SK-N-MC (cell line): ENCODE results near the gene TLR3.

Experiments
- DNase-seq: peaks from one replicate; pipeline ENCODE4 v3.0.0-alpha.2; 2011; ENCODE audit warnings: low read depth, low spot score
- H3K27ac ChIP-seq: fragments of 200-600 bp; sonication (generic); 2 replicates; pipeline ENCODE4 v1.5.1; 2016; ENCODE audit warnings: mixed run types
- H3K36me3 ChIP-seq: fragments of 200-600 bp; sonication (generic); 2 replicates; pipeline ENCODE4 v1.6.1; 2017; ENCODE audit warnings: antibody characterized with exemption, low read length, mixed read lengths; ENCODE audit not compliant: insufficient read depth
- H3K4me3 ChIP-seq: fragments of 200-600 bp; sonication (generic); 2 replicates; pipeline ENCODE4 v1.5.1; 2016
- H3K9ac ChIP-seq: fragments of 200-600 bp; sonication (generic); 2 replicates; pipeline ENCODE4 v1.8.0; 2017; ENCODE audit warnings: mixed run types, mixed read lengths; ENCODE audit not compliant: insufficient read length
- H3K9me3 ChIP-seq: fragments of 200-600 bp; sonication (generic); 2 replicates; pipeline ENCODE4 v1.6.1; 2017; ENCODE audit warnings: low read depth, mild to moderate bottlenecking, antibody characterized with exemption, low read length, moderate library complexity, mixed read lengths
- EZH2 ChIP-seq: fragments of 200-600 bp; sonication (generic); IDR thresholded peaks from one replicate; pipeline ENCODE4 v1.6.1; 2017; ENCODE audit warnings: antibody characterized with exemption
- FOXP2 ChIP-seq: optimal IDR thresholded peaks from 2 replicates; pipeline ENCODE3; 2011; ENCODE audit warnings: mild to moderate bottlenecking, moderate library complexity; ENCODE audit not compliant: insufficient read depth; ENCODE audit errors: extremely low read length, control extremely low read depth
- POLR2AphosphoS5 ChIP-seq: IDR thresholded peaks from 2 replicates; pipeline ENCODE4 v1.6.1; 2012; ENCODE audit warnings: mild to moderate bottlenecking, low read depth, low read length, borderline replicate concordance

The TLR3 gene

DNA sequence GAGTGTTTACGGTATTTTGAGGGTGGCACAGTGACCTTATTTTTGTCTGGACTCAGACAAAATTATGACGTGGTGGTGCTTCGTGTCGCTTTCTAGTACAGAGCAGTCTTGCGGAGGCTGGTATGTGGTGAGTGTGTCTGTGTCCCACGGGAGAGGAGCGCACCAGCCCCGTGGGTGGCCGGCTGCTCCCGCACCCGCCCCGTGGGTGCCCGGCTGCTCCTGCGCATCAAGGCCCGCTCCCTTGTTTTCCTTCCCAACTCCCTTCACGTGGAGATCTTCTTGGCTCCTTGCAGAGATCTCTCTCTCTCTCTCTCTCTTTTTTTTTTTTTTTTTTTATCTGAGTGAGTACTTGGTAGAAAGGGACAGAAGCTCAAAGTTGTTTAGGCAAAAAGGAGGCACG is 23.3 kb downstream of the TLR3 start:
- Histone ChIP-seq H3K36me3 (no peaks in the 10 kb centered on the region), H3K9ac (no peak overlapping the region), H3K4me3 (no peak overlapping the region), H3K9me3 (no peaks in the 10 kb centered on the region), H3K27ac (no peak overlapping the region)
- no peak for TF ChIP-seq POLR2AphosphoS5
- no peak for TF ChIP-seq FOXP2
- TF ChIP-seq EZH2: no peak
- DNase-seq: no peak

GRCh38 chr4:186095406-186095805 is 26.4 kb downstream of the TLR3 start:
- no peak for DNase-seq
- Histone ChIP-seq H3K9me3 (no peaks in the 10 kb centered on the region), H3K9ac (no peak overlapping the region), H3K27ac (no peak overlapping the region), H3K36me3 (no peaks in the 10 kb centered on the region), H3K4me3 (no peak overlapping the region)
- TF ChIP-seq POLR2AphosphoS5 (no peak), EZH2 (no peak), FOXP2 (no peak)

- no peak overlapping the region for H3K9ac ChIP-seq
- no peaks in the 10 kb centered on the region for H3K9me3 ChIP-seq
- no peak overlapping the region for H3K4me3 ChIP-seq
- TF ChIP-seq FOXP2: no peak
- TF ChIP-seq EZH2: no peak
- TF ChIP-seq POLR2AphosphoS5: no peak
- H3K36me3 ChIP-seq: no peaks in the 10 kb centered on the region
- no peak for DNase-seq
- H3K27ac ChIP-seq: no peak overlapping the region
These were observed 27.8 kb downstream of the TLR3 start for GRCh38 chr4:186096681-186097165.

GRCh38 chr4:186097386-186097785 is 28.4 kb downstream of the TLR3 start:
- no peak overlapping the region for H3K4me3 ChIP-seq
- DNase-seq: no peak

GRCh38 chr4:186102931-186103330 is 34.0 kb downstream of the TLR3 start:
- Histone ChIP-seq H3K9me3 (no peaks in the 10 kb centered on the region), H3K36me3 (no peaks in the 10 kb centered on the region), H3K4me3 (no peak overlapping the region), H3K9ac (no peak overlapping the region), H3K27ac (no peak overlapping the region)
- DNase-seq: no peak
- no peak for TF ChIP-seq EZH2
- TF ChIP-seq POLR2AphosphoS5: no peak
- TF ChIP-seq FOXP2: no peak

More at GRCh38 chr4:186097386-186097785, 28.4 kb downstream of the TLR3 start:
- H3K36me3 ChIP-seq: no peaks in the 10 kb centered on the region
- H3K9ac ChIP-seq: no peak overlapping the region
- H3K9me3 ChIP-seq: no peaks in the 10 kb centered on the region
- TF ChIP-seq EZH2 (no peak), FOXP2 (no peak), POLR2AphosphoS5 (no peak)
- no peak overlapping the region for H3K27ac ChIP-seq

DNA sequence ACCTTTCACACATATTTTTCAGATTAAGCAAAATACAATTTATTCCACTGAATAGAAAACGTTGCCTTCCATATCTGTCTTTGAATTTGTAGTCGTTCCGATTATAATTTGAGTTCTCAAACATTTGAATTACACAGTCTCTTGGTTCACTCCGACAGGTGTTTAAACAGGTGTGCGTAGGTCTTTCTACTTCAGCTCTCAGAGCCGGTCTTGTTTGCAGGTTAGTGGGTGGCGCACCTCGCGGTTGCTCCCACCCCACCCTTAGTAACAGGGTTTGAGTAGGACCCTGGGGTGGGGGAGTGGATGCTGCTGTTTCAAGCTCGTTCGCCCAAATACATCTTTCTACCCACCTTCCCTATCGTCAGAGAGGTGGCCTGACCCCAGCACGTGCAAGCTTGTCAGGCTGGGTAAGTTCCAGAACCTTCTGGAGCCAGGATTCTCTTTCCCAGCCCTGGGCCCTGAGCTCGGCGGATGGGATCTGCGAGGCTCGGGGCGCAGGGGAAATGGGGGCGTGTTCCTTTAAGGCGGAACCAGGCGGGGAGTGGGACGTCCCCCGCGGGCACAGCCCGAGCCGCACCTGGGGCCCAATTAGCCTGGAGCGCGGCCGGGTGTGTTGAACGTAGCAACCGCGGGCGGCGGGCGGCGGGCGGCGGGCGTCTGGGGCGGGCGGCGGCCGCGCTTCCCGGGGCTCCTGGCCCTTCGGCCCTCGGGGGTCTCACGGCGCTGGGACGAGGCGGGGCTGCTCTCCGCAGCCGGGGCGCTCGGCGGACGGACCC is 35.3 kb downstream of the TLR3 start, which contains the start of gene FAM149A:
Gene FAM149A (plus strand): TSS at position 591 of the 776 bp plus-strand sequence.
- no peaks in the 10 kb centered on the region for H3K9me3 ChIP-seq
- TF ChIP-seq POLR2AphosphoS5 (no peak), FOXP2 (no peak), EZH2 (no peak)
- DNase-seq: no peak
- H3K36me3 ChIP-seq: no peaks in the 10 kb centered on the region
- no peak within 1 kb of the TSS for H3K9ac ChIP-seq
- H3K27ac ChIP-seq: no peak within 1 kb of the TSS
- H3K4me3 ChIP-seq: no peak within 1 kb of the TSS

GRCh38 chr4:186104890-186105646 is 36.1 kb downstream of the TLR3 start:
- no peak overlapping the region for H3K27ac ChIP-seq
- no peaks in the 10 kb centered on the region for H3K36me3 ChIP-seq
- DNase-seq: no peak
- no peak overlapping the region for H3K9ac ChIP-seq
- no peak for TF ChIP-seq POLR2AphosphoS5
- peak; percentile 23 for TF ChIP-seq EZH2
- no peak overlapping the region for H3K4me3 ChIP-seq
- H3K9me3 ChIP-seq: no peaks in the 10 kb centered on the region

- Histone ChIP-seq H3K36me3 (no peaks in the 10 kb centered on the region), H3K9ac (no peak overlapping the region), H3K27ac (no peak overlapping the region), H3K9me3 (no peaks in the 10 kb centered on the region), H3K4me3 (no peak overlapping the region)
- TF ChIP-seq FOXP2: no peak
- TF ChIP-seq EZH2: peak; percentile 80
- no peak for DNase-seq
These were observed 36.8 kb downstream of the TLR3 start for GRCh38 chr4:186105647-186106321.
